IMR-90 (cell line): Measurements from ENCODE around the gene SLC25A6. TPM values are rescaled to one million over a fixed set of nuclear protein-coding genes. Genes with fewer than 3 reads are reported as not detected.

Experiments used
- ATAC-seq: fragments of 200-7000 bp; cut with Tn5 transposase; 2 replicates; pipeline ENCODE4 v1.9.1; 2020; ENCODE audit warnings: low read depth, mild to moderate bottlenecking, moderate library complexity
- BruUV-seq: library from RNA; stranded (reverse); fragments of 400-500 nt; replicated peaks from 2 replicates; lab custom pipeline; 2021; lab: Mats Ljungman, UMichigan
- CTCF ChIA-PET: fragments of 300-600 bp; formaldehyde crosslinking; extraction: SDS; loops from one replicate; lab custom pipeline; 2021; ENCODE audit warnings: antibody characterized with exemption; lab: Yijun Ruan, JAX
- POLR2A ChIA-PET: fragments of 300-600 bp; sonication (Branson Sonifier 250); formaldehyde crosslinking; loops from one replicate; lab custom pipeline; 2022; ENCODE audit warnings: antibody characterized with exemption; ENCODE audit not compliant: unreplicated experiment; lab: Charles Lee
- DNase-seq: peaks from one replicate; pipeline ENCODE4 v3.0.0; 2013
- H2AFZ ChIP-seq: replicated peaks from 2 replicates; pipeline ENCODE3; 2013; ENCODE audit warnings: low read length, mild to moderate bottlenecking; ENCODE audit not compliant: poor library complexity
- H2AK5ac ChIP-seq: 2 replicates; pipeline ENCODE4 v1.6.1; 2013; ENCODE audit warnings: low read depth, low read length, inconsistent platforms
- H2AK9ac ChIP-seq: replicated peaks from 2 replicates; pipeline ENCODE3; 2013; ENCODE audit warnings: mild to moderate bottlenecking, low read depth, low read length, moderate library complexity; ENCODE audit not compliant: poor library complexity
- H2BK120ac ChIP-seq: 2 replicates; pipeline ENCODE4 v1.6.1; 2013; ENCODE audit warnings: low read depth, low read length, inconsistent platforms
- H2BK15ac ChIP-seq: 3 replicates; pipeline ENCODE4 v1.6.1; 2013; ENCODE audit warnings: low read depth, low read length, inconsistent platforms
- H2BK20ac ChIP-seq: 2 replicates; pipeline ENCODE4 v1.6.1; 2013; ENCODE audit warnings: low read depth, mild to moderate bottlenecking, inconsistent platforms, low read length, moderate library complexity
- H2BK5ac ChIP-seq: 2 replicates; pipeline ENCODE4 v1.6.1; 2013; ENCODE audit warnings: mild to moderate bottlenecking, low read depth, low read length, inconsistent platforms; ENCODE audit not compliant: poor library complexity, severe bottlenecking
- H3K14ac ChIP-seq: replicated peaks from 2 replicates; pipeline ENCODE4 v1.6.1; 2013; ENCODE audit warnings: low read depth, low read length, inconsistent platforms
- H3K18ac ChIP-seq: 2 replicates; pipeline ENCODE4 v1.6.1; 2013; ENCODE audit warnings: low read depth, low read length, control low read depth
- H3K23ac ChIP-seq: 2 replicates; pipeline ENCODE4 v1.6.1; 2013; ENCODE audit warnings: low read depth, low read length, inconsistent platforms
- H3K27ac ChIP-seq: 2 replicates; pipeline ENCODE4 v1.5.1; 2013; ENCODE audit warnings: mild to moderate bottlenecking, control low read depth, low read length; ENCODE audit not compliant: insufficient read depth
- H3K27me3 ChIP-seq: 2 replicates; pipeline ENCODE4 v1.6.1; 2013; ENCODE audit warnings: low read length; ENCODE audit not compliant: control insufficient read depth, insufficient read depth
- H3K36me3 ChIP-seq: 2 replicates; pipeline ENCODE4 v1.6.1; 2013; ENCODE audit warnings: low read length, mixed read lengths; ENCODE audit not compliant: control insufficient read depth, insufficient read depth
- H3K4ac ChIP-seq: 2 replicates; pipeline ENCODE4 v1.6.1; 2013; ENCODE audit warnings: low read depth, low read length, inconsistent platforms
- H3K4me1 ChIP-seq: 2 replicates; pipeline ENCODE4 v1.6.1; 2013; ENCODE audit warnings: low read length, mixed read lengths; ENCODE audit not compliant: control insufficient read depth, insufficient read depth
- H3K4me2 ChIP-seq: 2 replicates; pipeline ENCODE4 v1.6.1; 2013; ENCODE audit warnings: low read depth, mild to moderate bottlenecking, control low read depth, low read length, moderate library complexity
- H3K4me3 ChIP-seq: 2 replicates; pipeline ENCODE4 v1.5.1; 2013; ENCODE audit warnings: low read depth, mild to moderate bottlenecking, control low read depth, low read length, moderate library complexity; ENCODE audit not compliant: insufficient read depth
- H3K56ac ChIP-seq: 2 replicates; pipeline ENCODE4 v1.6.1; 2013; ENCODE audit warnings: low read length, inconsistent platforms; ENCODE audit not compliant: insufficient read depth; ENCODE audit errors: extremely low read depth
- H3K79me1 ChIP-seq, 2 experiments: 2 replicates each; pipeline ENCODE4 v1.6.1; 2013; ENCODE audit warnings: low read length in 2 of 2, inconsistent platforms in 1 of 2, low read depth in 1 of 2
- H3K9ac ChIP-seq: 2 replicates; pipeline ENCODE4 v1.6.1; 2013; ENCODE audit warnings: low read depth, low read length, control low read depth
- H3K9me1 ChIP-seq: 2 replicates; pipeline ENCODE4 v1.6.1; 2013; ENCODE audit warnings: low read length, inconsistent platforms; ENCODE audit not compliant: insufficient read depth
- H3K9me3 ChIP-seq: 2 replicates; pipeline ENCODE4 v1.6.1; 2013; ENCODE audit warnings: low read length; ENCODE audit not compliant: control insufficient read depth, insufficient read depth
- H4K20me1 ChIP-seq: 2 replicates; pipeline ENCODE4 v1.6.1; 2013; ENCODE audit warnings: low read length, inconsistent platforms; ENCODE audit not compliant: insufficient read depth
- H4K5ac ChIP-seq: 2 replicates; pipeline ENCODE4 v1.6.1; 2013; ENCODE audit warnings: mild to moderate bottlenecking, low read depth, low read length, control low read depth
- H4K8ac ChIP-seq, 2 experiments: 2 replicates each; pipeline ENCODE4 v1.6.1; 2013; ENCODE audit warnings: low read depth in 2 of 2, low read length in 2 of 2, control low read depth in 1 of 2, inconsistent platforms in 1 of 2
- H4K91ac ChIP-seq: 2 replicates; pipeline ENCODE4 v1.6.1; 2013; ENCODE audit warnings: low read depth, low read length, inconsistent platforms; ENCODE audit not compliant: insufficient read depth
- BHLHE40 ChIP-seq: fragments of 150-350 bp; IDR thresholded peaks from 2 replicates; pipeline ENCODE4 v1.6.1; 2016; ENCODE audit warnings: mild to moderate bottlenecking, low read depth, low read length
- CEBPB ChIP-seq: IDR thresholded peaks from 2 replicates; pipeline ENCODE4 v1.6.1; 2012; ENCODE audit warnings: low read depth, low read length, improper control_type of control experiment
- CHD1 ChIP-seq: IDR thresholded peaks from 2 replicates; pipeline ENCODE4 v1.6.1; 2012; ENCODE audit warnings: low read depth, low read length, improper control_type of control experiment
- CTCF ChIP-seq: conservative IDR thresholded peaks from 2 replicates; pipeline ENCODE4 v1.5.1; 2012; ENCODE audit warnings: mild to moderate bottlenecking, low read depth, low read length, improper control_type of control experiment
- ELK1 ChIP-seq: fragments of 150-350 bp; IDR thresholded peaks from 2 replicates; pipeline ENCODE4 v1.6.1; 2016; ENCODE audit warnings: low read depth, mild to moderate bottlenecking, low read length, moderate library complexity, borderline replicate concordance
- FOS ChIP-seq: fragments of 150-350 bp; IDR thresholded peaks from 2 replicates; pipeline ENCODE4 v1.6.1; 2016; ENCODE audit warnings: low read depth, low read length
- MAFK ChIP-seq: IDR thresholded peaks from 2 replicates; pipeline ENCODE4 v1.6.1; 2012; ENCODE audit warnings: low read depth, low read length, improper control_type of control experiment
- MAZ ChIP-seq: IDR thresholded peaks from 2 replicates; pipeline ENCODE4 v1.6.1; 2012; ENCODE audit warnings: low read depth, mild to moderate bottlenecking, low read length, improper control_type of control experiment, moderate library complexity, borderline replicate concordance
- MXI1 ChIP-seq: IDR thresholded peaks from 2 replicates; pipeline ENCODE4 v1.6.1; 2012; ENCODE audit warnings: low read depth, mild to moderate bottlenecking, low read length, moderate library complexity, borderline replicate concordance
- NFE2L2 ChIP-seq: fragments of 150-350 bp; IDR thresholded peaks from 2 replicates; pipeline ENCODE4 v1.6.1; 2016; ENCODE audit warnings: low read depth, mild to moderate bottlenecking, low read length
- POLR2A ChIP-seq: IDR thresholded peaks from 2 replicates; pipeline ENCODE4 v1.6.1; 2012; ENCODE audit warnings: mild to moderate bottlenecking, low read depth, low read length
- RAD21 ChIP-seq: IDR thresholded peaks from 2 replicates; pipeline ENCODE4 v1.6.1; 2012; ENCODE audit warnings: low read length, improper control_type of control experiment
- RCOR1 ChIP-seq: IDR thresholded peaks from 2 replicates; pipeline ENCODE4 v1.6.1; 2012; ENCODE audit warnings: mild to moderate bottlenecking, low read length, improper control_type of control experiment; ENCODE audit not compliant: insufficient replicate concordance
- RFX5 ChIP-seq: IDR thresholded peaks from 2 replicates; pipeline ENCODE4 v1.8.0; 2012; ENCODE audit warnings: low read depth, mild to moderate bottlenecking, low read length, moderate library complexity
- SMC3 ChIP-seq: fragments of 150-350 bp; IDR thresholded peaks from 2 replicates; pipeline ENCODE4 v1.6.1; 2016; ENCODE audit warnings: low read depth, mild to moderate bottlenecking, antibody characterized with exemption, low read length, moderate library complexity
- USF2 ChIP-seq: fragments of 150-350 bp; IDR thresholded peaks from 2 replicates; pipeline ENCODE4 v1.6.1; 2017; ENCODE audit warnings: mild to moderate bottlenecking, antibody characterized with exemption, low read length, low read depth
- WGBS, 2 experiments: methylation state at CpG; one replicate each; pipeline versions ENCODE4 v1.1.5 to v1.1.7; 2013; ENCODE audit warnings: missing lambda C conversion rate in 2 of 2; ENCODE audit not compliant: insufficient read length in 1 of 2; ENCODE audit errors: extremely low coverage in 2 of 2; 5-methylcytosine and 5-hydroxymethylcytosine counted together
- dilution Hi-C: fragments of 300-500 bp; cut with HindIII; formaldehyde crosslinking; loops from one replicate; pipeline ENCODE4 v1.14.3; 2018; ENCODE audit warnings: low sequenced_read_pairs; ENCODE audit not compliant: unreplicated experiment
- in situ Hi-C: fragments of 300-500 bp; cut with MboI; formaldehyde crosslinking; loops from 3 replicates; pipeline ENCODE4 v1.14.3; 2019; ENCODE audit warnings: low sequenced_read_pairs, inconsistent platforms, mixed read lengths
- intact Hi-C: fragments of 100-400 bp; cut with micrococcal nuclease; formaldehyde crosslinking; loops from 2 replicates; pipeline ENCODE4 v1.10.0; 2022
- polyA plus RNA-seq, 3 experiments: library from polyadenylated mRNA; depleted of rRNA; stranded (reverse); fragments of >200 nt; gene quantifications; 2 replicates each; pipeline ENCODE4 v1.2.3, GENCODE V29; 2012; ENCODE audit warnings: low replicate concordance in 1 of 3
- total RNA-seq: library from RNA; depleted of rRNA; stranded (reverse); fragments of >200 nt; gene quantifications from 2 replicates; pipeline ENCODE4 v1.2.3, GENCODE V29; 2012

Gene SLC25A6
- total and polyA plus RNA-seq, 2 of the 4 experiments (the other 2 are of a cell fraction): 166 to 565 TPM

GRCh38 chrX:1387141-1387776, 4.7 kb downstream of the SLC25A6 start:
- Histone ChIP-seq H3K36me3 (peaks cover 65% of the 10 kb centered on the region), H3K9me1 (peaks cover 6% of the 10 kb centered on the region; the same call in 1 of the 2 replicates), H3K79me1 (peaks cover 0 to 42% of the 10 kb centered on the region in 2 experiments; a peak in 3 of 4 replicates), H3K27ac (no peak overlapping the region), H2BK20ac (no peak overlapping the region), H2BK120ac (no peak overlapping the region), H3K14ac (no peak overlapping the region), H2AFZ (no peak overlapping the region), H4K5ac (no peak overlapping the region), H4K8ac (no peak overlapping the region), H3K23ac (no peak overlapping the region), H2AK5ac (no peak overlapping the region), H3K56ac (no peak overlapping the region), H3K4me3 (no peak overlapping the region), H3K9me3 (no peaks in the 10 kb centered on the region), H3K4me2 (no peak overlapping the region), H2BK5ac (no peak overlapping the region), H4K20me1 (peaks cover 86% of the 10 kb centered on the region), H3K18ac (no peak overlapping the region), H3K4ac (no peak overlapping the region), H4K91ac (no peak overlapping the region), H2AK9ac (no peak overlapping the region), H3K9ac (no peak overlapping the region), H3K27me3 (no peaks in the 10 kb centered on the region), H3K4me1 (peaks cover 2% of the 10 kb centered on the region; the same call in 1 of the 2 replicates), H2BK15ac (no peak overlapping the region)
- 96% methylated on average over 19 of the region's 43 CpGs; no CpG with 5 or more reads in 1 of the 2 experiments for WGBS, 2 experiments
- ChIA-PET CTCF (no interaction called here), POLR2A (no interaction called here)
- ATAC-seq (no peak), DNase-seq (no peak)
- intact Hi-C loops (no loop called here), dilution Hi-C loops (no loop called here), in situ Hi-C loops (no loop called here)
- TF ChIP-seq ELK1 (no peak), CTCF (no peak), RFX5 (no peak), POLR2A (no peak), FOS (no peak), USF2 (no peak), RCOR1 (no peak), CEBPB (no peak), NFE2L2 (no peak), CHD1 (no peak), RAD21 (no peak), BHLHE40 (no peak), MAFK (no peak), MXI1 (no peak), MAZ (no peak), SMC3 (no peak)
- BruUV-seq: no TSS peak
